HCT116 (cell line): Measurements from ENCODE around the gene MEI1.

Source experiments
- CTCF ChIP-seq, 3 experiments: fragments of 200-600 bp in 1 of 3; sonication (generic) in 1 of 3; IDR thresholded peaks in 2 of 3; conservative IDR thresholded peaks in 1 of 3; 2 replicates each; pipeline ENCODE4 v1.5.1; 2012 to 2017; ENCODE audit warnings: low read depth in 2 of 3, low read length in 2 of 3, antibody characterized with exemption in 1 of 3, borderline replicate concordance in 1 of 3, control low read depth in 1 of 3, mild to moderate bottlenecking in 1 of 3, mixed read lengths in 1 of 3, mixed run types in 1 of 3, moderate library complexity in 1 of 3; ENCODE audit not compliant: insufficient read depth in 1 of 3
- EGR1 ChIP-seq: IDR thresholded peaks from 2 replicates; pipeline ENCODE4 v1.6.1; 2012; ENCODE audit warnings: low read depth
- ELF1 ChIP-seq: IDR thresholded peaks from 2 replicates; pipeline ENCODE4 v1.6.1; 2012; ENCODE audit warnings: low read depth, borderline replicate concordance
- EZH2 ChIP-seq: fragments of 200-600 bp; sonication (generic); IDR thresholded peaks from 2 replicates; pipeline ENCODE4 v1.6.1; 2017; ENCODE audit warnings: antibody characterized with exemption, mixed run types
- FOSL1 ChIP-seq: IDR thresholded peaks from 2 replicates; pipeline ENCODE4 v1.6.1; 2012; ENCODE audit warnings: low read depth
- POLR2A ChIP-seq: IDR thresholded peaks from 2 replicates; pipeline ENCODE4 v1.7.0; 2011; ENCODE audit warnings: borderline replicate concordance; ENCODE audit not compliant: insufficient read depth, insufficient read length; ENCODE audit errors: extremely low read depth
- POLR2AphosphoS5 ChIP-seq: IDR thresholded peaks from 2 replicates; pipeline ENCODE4 v1.6.1; 2011; ENCODE audit warnings: mild to moderate bottlenecking, low read depth, low read length, moderate library complexity
- RAD21 ChIP-seq: IDR thresholded peaks from 2 replicates; pipeline ENCODE4 v1.6.1; 2012; ENCODE audit warnings: low read depth, mild to moderate bottlenecking
- REST ChIP-seq: IDR thresholded peaks from 2 replicates; pipeline ENCODE4 v1.6.1; 2012; ENCODE audit warnings: low read depth
- SP1 ChIP-seq: IDR thresholded peaks from 2 replicates; pipeline ENCODE4 v1.6.1; 2012; ENCODE audit warnings: low read depth
- ZNF274 ChIP-seq: fragments of 200-500 bp; sonication (Bioruptor generic); IDR thresholded peaks from 2 replicates; pipeline ENCODE4 v1.6.1; 2014; ENCODE audit warnings: mild to moderate bottlenecking, low read depth, low read length, inconsistent platforms

GRCh38 chr22:41661088-41661487, 38.2 kb upstream of the MEI1 start:
- TF ChIP-seq ZNF274 (no peak), ELF1 (no peak), CTCF (IDR thresholded peaks at IDR 0.05 in 2 of 3, conservative IDR thresholded peaks at IDR 0.05 in 1 of 3; ENCODE audit: borderline replicate concordance in 1 of 3, insufficient read depth in 1 of 3, low read depth in 2 of 3, low read length in 2 of 3) (no peak), SP1 (no peak), EGR1 (no peak), FOSL1 (no peak), POLR2A (no peak), EZH2 (no peak), REST (no peak), RAD21 (no peak), POLR2AphosphoS5 (no peak)
